A204.1 (cell line): ENCODE data around the gene OR1I1.
"Not testable (repeated sequence)": the region's sequence is repeated elsewhere in the genome, so short reads cannot be mapped to it uniquely, and the experiment has no call there.

ENCODE experiments used
- FAIRE-seq: peaks from 2 replicates; lab custom pipeline; 2012; peaks lifted over from hg19 to GRCh38; lab: Jason Lieb, UNC

OR1I1 gene, protein sequence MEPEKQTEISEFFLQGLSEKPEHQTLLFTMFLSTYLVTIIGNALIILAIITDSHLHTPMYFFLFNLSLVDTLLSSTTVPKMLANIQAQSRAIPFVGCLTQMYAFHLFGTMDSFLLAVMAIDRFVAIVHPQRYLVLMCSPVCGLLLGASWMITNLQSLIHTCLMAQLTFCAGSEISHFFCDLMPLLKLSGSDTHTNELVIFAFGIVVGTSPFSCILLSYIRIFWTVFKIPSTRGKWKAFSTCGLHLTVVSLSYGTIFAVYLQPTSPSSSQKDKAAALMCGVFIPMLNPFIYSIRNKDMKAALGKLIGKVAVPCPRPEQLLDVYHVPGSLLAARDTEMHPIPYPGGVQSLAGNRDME

GRCh38 chr19:15081911-15082310 lies at the start of gene OR1I1:
TSS of gene OR1I1 (plus strand) at chr19:15082211. CDS start at chr19:15087066, 4,855 bp downstream.
- no peak for FAIRE-seq

DNA sequence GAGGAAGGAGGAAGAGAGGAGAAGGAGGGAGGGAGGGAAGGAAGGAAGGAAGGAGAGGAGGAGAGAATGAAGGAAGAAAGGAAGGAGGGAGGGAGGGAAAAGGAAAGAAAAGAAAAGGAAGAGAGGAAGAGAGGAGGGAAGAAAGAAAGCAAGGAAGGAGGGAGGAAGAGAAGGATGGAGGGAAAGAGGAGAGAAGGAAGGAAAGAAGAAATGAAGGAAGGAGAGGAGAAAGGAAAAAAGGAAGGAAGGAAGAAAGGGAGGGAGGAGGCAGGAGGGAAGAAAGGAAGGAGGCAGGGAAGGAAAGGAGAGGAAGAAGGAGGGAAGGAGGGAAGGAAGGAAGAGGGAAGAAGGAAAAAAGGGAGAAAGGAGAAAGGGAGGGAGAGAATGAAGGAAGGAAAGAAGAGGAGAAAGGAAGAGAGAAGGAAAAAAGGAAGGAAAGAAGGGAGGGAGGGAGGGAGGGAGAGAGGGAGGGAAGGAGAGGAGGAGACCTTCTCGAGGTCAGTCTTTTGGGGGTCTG lies 46.2 kb upstream of the OR1I1 start:
- no peak for FAIRE-seq

- FAIRE-seq: no peak
Observed at GRCh38 chr19:15037586-15037985, 44.4 kb upstream of the OR1I1 start.

DNA sequence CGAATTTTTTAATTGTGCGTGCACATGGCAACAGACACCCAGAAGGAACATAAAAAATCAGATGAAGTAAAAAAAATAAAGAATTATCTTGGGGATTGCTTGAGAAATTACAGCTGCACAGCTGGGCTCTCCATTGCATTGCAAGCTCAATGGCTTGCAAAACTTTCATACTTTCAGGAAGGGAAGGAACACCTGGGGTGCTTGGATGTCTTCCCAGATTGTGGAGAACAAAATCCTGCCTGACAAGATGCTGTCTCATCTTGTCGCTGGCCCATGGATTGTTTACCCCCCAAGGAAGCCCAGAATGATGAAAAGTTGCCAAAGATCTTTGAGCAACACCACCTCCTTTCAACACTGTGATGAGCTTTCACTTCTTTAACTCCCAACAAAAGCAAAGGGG lies 43.7 kb upstream of the OR1I1 start:
- no peak for FAIRE-seq

- FAIRE-seq: no peak
Observed at GRCh38 chr19:15042003-15042402, 40.0 kb upstream of the OR1I1 start.

- no peak for FAIRE-seq
Observed at GRCh38 chr19:15042826-15043225, 39.2 kb upstream of the OR1I1 start.

GRCh38 chr19:15045506-15045905 lies 36.5 kb upstream of the OR1I1 start:
- no peak for FAIRE-seq

DNA sequence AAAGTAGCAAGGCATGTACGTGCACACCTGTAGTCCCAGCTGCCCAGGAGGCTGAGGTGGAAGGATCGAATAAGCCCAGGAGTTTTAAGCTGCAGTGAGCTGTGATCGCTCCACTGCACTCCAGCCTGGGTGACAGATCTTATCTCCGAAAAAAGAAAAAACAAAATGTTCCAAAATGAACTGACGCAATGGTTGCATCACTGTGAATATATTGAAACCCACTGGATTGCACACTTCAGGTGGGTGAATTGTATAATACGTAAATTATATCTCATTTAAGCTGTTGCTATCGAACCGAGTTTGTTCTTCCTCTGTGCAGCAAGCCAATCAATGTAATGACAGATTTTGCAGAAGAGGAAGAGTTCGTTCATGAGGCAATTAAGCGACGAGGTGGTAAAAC lies 34.3 kb upstream of the OR1I1 start:
- FAIRE-seq: no peak

DNA sequence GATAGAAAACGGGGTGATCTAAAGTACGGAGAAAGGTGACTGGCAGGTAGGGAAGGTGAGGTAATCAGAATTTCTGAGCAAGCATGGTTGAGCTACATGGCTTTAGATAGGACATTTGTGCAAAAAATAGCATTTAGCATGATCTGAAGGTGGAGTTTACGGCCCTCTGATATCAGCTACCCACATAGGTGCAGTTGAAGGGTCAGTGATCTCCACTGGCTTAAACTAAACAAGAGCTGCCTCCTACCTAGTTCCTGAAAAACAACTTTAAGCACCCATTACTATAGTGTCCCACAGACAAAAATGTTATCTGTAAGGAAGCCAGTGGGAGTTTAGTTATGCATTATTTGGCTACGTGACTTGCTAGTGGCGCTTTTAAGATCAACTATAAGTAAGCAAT lies 33.9 kb upstream of the OR1I1 start:
- FAIRE-seq: no peak

GRCh38 chr19:15048885-15049541 lies 33.0 kb upstream of the OR1I1 start, which contains the start of gene CASP14:
TSS of gene CASP14 (plus strand) at chr19:15049480. CDS start at chr19:15052252, 2,772 bp downstream.
- no peak for FAIRE-seq

DNA sequence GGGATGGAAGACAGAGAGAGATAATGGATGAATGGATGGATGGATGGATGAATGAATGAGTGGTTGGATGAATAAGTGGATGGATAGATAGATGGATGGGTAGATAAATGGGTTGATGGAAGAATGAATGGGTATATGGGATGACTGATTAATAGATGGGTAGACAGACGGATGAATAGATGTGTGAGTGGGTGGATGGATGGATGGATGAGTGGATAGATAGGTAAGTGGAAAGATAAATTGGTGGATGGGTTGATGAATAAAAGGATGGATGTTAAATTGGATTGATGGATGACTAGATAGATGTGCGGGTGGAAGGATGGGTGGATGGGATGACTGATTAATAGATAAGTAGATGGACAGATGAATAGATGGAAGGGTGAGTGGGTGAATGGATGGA lies 31.4 kb upstream of the OR1I1 start:
- no peak for FAIRE-seq

DNA sequence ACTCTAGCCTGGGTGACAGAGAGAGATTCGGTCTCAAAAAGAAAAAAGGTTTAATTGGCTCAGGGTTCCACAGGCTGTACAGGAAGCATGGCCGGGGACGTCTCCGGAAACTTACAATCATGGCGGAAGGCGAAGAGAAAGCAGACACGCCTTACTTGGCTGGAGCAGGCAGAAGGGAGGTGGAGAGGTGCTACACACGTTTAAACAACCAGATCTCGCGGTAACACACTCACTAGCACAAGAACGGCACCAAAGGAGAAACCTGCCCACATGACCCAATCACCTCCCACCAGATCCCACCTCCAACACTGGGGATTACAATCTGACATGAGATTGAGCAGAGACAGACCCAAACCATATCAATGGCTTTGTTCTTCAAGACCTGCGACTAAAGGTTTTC lies 20.0 kb upstream of the OR1I1 start:
- FAIRE-seq: no peak

DNA sequence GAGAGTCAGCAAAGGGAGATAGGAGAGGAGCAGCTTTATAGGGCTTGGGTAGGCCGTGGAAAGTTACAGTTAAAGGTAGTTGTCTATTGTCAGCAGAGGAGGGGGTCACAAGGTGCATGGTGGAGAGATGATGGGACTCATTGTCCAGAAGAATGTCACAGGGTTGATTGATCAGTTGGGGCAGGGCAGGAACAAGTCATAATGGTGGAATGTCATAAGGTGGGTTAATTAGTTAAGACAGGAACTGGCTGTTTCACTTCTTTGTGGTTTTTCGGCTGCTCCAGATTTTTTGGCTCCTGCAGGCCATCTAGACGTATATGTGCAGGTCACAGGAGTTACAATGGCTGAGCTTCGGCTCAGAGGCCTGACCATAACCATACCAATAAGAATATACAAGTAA lies 11.6 kb upstream of the OR1I1 start:
- not testable (repeated sequence) for FAIRE-seq

DNA sequence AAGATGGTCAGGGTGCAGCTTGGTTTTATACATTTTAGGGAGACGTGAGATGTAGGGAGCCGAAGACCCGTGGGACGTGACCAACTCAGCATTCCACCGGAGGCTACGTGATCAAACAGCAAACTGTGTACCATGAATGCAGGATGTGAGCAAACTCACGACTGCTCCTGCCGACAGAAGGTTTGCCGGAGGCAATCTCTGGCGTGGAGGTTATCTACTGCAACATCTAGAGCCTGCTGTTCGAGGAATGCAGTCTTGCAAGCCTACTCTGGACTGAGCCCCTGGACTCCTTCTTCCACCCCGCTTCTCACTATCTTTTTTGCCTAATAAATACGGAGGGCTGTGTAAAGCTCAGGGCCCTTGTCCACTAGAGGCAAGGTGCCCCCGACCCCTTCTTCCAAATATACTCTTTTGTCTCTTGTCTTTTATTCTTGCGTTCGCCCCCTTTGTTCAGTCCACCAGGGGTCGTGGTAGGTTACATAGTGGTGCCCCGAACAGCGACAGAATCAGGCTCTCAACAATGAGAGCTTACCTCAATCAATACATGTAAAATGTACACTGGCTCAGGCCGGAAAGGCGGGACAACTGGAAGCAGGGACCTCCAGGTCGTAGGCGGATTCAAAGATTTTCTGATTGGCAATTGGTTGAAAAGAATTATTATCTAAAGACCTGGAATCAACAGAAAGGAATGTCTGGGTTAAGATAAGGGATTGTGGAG lies 8.9 kb upstream of the OR1I1 start:
- no peak for FAIRE-seq

DNA sequence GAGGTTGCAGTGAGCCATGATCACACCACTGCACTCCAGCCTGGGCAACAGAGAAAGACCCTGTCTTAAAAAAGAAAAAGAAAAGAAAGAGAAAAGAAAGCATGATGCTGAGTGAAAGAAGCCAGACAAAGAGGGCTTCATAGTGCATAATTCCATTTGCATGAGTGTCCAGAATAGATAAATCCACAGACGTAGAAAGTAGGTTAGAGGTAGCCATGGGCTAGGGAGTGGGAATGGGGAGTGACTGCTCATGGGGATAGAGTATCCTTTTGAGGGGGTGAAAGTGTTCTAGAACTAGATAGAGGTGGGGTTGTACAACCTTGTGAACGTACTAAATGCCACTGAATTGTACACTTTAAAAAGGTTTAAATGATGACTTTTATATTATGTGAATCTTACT lies 7.6 kb upstream of the OR1I1 start:
- no peak for FAIRE-seq

- no peak for FAIRE-seq
Observed at GRCh38 chr19:15075806-15076205, 6.2 kb upstream of the OR1I1 start.

GRCh38 chr19:15080002-15080401 lies 2.0 kb upstream of the OR1I1 start:
- FAIRE-seq: not testable (repeated sequence)

- FAIRE-seq: no peak
Observed at GRCh38 chr19:15087182-15087581, 5.2 kb downstream of the OR1I1 start.

GRCh38 chr19:15091918-15092753 lies 10.1 kb downstream of the OR1I1 start:
- peak; percentile 62 for FAIRE-seq

- FAIRE-seq: no peak
Observed at GRCh38 chr19:15093001-15093400, 11.0 kb downstream of the OR1I1 start.

GRCh38 chr19:15096223-15096622 lies 14.2 kb downstream of the OR1I1 start:
- FAIRE-seq: no peak

DNA sequence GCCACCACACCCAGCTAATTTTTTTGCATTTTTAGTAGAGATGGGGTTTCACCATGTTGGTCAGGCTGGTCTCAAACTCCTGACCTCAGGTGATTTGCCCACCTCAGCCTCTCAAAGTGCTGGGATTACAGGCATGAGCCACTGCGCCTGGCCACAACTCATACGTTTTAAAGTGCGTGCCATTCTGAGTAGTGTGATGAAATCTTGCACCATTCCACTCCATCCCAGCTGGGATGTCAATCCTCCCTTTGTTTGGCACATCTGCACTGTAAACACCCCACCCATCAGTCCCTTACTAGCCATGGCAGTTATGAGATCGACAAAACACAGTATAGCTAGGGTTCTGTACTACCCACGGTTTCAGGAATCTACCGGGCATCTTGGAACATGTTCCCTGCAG lies 16.0 kb downstream of the OR1I1 start:
- FAIRE-seq: not testable (repeated sequence)
